ENCODE results near the gene THOC3. TPM values are rescaled to one million over a fixed set of nuclear protein-coding genes. Genes with fewer than 3 reads are reported as not detected.
"Not testable (repeated sequence)": the region's sequence is repeated elsewhere in the genome, so short reads cannot be mapped to it uniquely, and the experiment has no call there.

The THOC3 gene
- total RNA-seq, 3 donors from 2014 or later (not counting 1 experiment from before 2014, with no cell fraction given), result 14.3 to 21.0 (median 16.9) TPM

DNA sequence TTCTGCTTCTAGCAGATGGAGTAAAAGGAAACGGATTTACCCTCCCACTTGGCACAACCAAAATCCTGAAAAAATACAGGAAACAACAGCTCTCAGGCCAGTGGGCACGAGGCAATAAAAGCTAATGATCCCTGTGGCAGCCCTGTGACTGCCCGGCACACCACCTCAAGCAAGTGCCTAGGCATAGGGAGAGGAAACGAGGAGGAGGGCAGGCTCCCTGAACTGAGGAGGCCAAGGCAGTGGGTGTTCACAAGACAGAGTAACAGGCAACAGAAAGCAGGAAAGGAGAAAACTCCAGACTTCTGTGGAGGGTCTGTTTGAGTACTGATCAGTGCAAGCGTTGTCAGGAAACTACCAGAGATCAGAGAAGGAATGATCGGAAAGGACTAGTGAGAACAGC lies 29.9 kb upstream of the THOC3 start:
- H3K36me3 ChIP-seq (ENCODE audit: control insufficient read depth, insufficient read depth, low read length); intact Hi-C loops (cut with micrococcal nuclease); H3K4me3 Mint-ChIP-seq; H3K27ac ChIP-seq (ENCODE audit: low read length); H3K27me3 ChIP-seq (ENCODE audit: control insufficient read depth, insufficient read depth, low read length); H3K9me3 Mint-ChIP-seq; H3K36me3 Mint-ChIP-seq; ATAC-seq; H3K27me3 Mint-ChIP-seq (ENCODE audit: low read depth in 2 of 2); H3K9me3 ChIP-seq (ENCODE audit: control insufficient read depth, insufficient read depth, low read length); H3K4me1 Mint-ChIP-seq; DNase-seq; H3K4me3 ChIP-seq (ENCODE audit: low read length); H3K4me1 ChIP-seq (ENCODE audit: control insufficient read depth, insufficient read depth, low read length); H3K27ac Mint-ChIP-seq: not testable (repeated sequence)
- WGBS (ENCODE audit: insufficient coverage), result 50% methylated on average over 1 of the region's 6 CpGs

DNA sequence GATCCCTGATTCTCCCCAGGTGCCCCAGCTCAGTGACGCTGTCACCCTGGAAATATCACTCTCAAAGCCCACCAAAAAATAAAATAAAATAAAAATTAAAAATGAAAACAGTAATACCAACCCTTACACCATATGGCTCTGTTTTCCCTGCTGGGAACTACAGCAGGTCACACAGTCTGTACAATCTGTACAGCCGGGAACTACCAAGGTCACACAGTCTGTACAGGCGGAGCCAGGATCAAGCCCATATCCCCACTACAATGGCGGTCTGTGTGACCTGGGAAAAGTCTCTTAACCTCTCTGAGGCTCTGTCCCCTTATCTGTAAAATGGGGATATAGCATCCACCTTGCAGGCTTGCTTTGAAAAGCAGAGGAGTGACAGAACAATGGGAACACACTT lies 29.4 kb upstream of the THOC3 start:
- H3K9me3 Mint-ChIP-seq; H3K27ac Mint-ChIP-seq; H3K27me3 ChIP-seq (ENCODE audit: control insufficient read depth, insufficient read depth, low read length); DNase-seq; H3K36me3 Mint-ChIP-seq; H3K4me3 Mint-ChIP-seq; H3K4me3 ChIP-seq (ENCODE audit: low read length); H3K27ac ChIP-seq (ENCODE audit: low read length); H3K4me1 ChIP-seq (ENCODE audit: control insufficient read depth, insufficient read depth, low read length); intact Hi-C loops (cut with micrococcal nuclease); H3K9me3 ChIP-seq (ENCODE audit: control insufficient read depth, insufficient read depth, low read length); ATAC-seq; H3K4me1 Mint-ChIP-seq; H3K36me3 ChIP-seq (ENCODE audit: control insufficient read depth, insufficient read depth, low read length); H3K27me3 Mint-ChIP-seq (ENCODE audit: low read depth in 2 of 2): not testable (repeated sequence)
- no CpG with 5 or more reads among the region's 4 CpGs for WGBS (ENCODE audit: insufficient coverage)

DNA sequence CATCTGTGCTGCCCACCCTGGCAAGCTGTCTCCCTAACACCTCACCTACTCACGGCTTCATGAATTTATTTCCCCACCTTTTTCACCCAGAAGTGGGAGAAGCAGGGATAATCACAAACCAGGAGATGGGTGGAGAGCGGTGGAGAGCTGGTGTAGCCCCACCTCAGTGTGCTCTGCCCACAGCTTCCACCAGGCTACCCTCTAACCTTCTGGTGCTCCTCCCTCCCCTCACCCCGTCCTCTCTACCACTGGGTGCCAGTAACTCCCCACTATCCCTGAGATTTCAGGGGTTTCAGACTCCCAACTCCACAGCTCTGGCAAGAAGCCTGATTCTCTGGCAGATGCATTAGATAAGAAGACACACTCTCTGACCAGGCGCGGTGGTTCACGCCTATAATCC lies 28.7 kb upstream of the THOC3 start:
- H3K27me3 Mint-ChIP-seq (ENCODE audit: low read depth in 2 of 2); H3K36me3 ChIP-seq (ENCODE audit: control insufficient read depth, insufficient read depth, low read length); H3K9me3 Mint-ChIP-seq; intact Hi-C loops (cut with micrococcal nuclease); H3K4me1 ChIP-seq (ENCODE audit: control insufficient read depth, insufficient read depth, low read length); H3K9me3 ChIP-seq (ENCODE audit: control insufficient read depth, insufficient read depth, low read length); H3K27ac Mint-ChIP-seq; H3K4me3 ChIP-seq (ENCODE audit: low read length); H3K27ac ChIP-seq (ENCODE audit: low read length); ATAC-seq; DNase-seq; H3K27me3 ChIP-seq (ENCODE audit: control insufficient read depth, insufficient read depth, low read length); H3K4me3 Mint-ChIP-seq; H3K4me1 Mint-ChIP-seq; H3K36me3 Mint-ChIP-seq: not testable (repeated sequence)
- WGBS (ENCODE audit: insufficient coverage), result no CpG with 5 or more reads among the region's 6 CpGs

DNA sequence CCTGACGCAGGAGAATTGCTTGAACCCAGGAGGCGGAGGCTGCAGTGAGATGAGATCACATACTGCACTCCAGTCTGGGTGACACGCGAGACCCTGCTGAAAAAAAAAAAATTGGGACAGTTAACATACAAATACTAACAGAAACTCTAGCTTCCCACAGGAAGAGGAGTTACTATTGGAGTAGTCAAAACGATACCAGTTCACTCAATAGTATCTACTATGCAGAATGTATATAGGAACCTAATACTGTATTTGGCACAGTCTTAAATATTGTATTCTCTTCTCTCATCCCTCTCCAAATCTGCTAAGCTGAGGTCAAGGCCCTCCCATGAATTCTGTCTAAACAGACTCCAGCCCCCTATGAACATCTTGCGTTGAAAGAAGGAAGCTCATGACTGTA lies 27.4 kb upstream of the THOC3 start:
- H3K36me3 ChIP-seq (ENCODE audit: control insufficient read depth, insufficient read depth, low read length); H3K27ac Mint-ChIP-seq; H3K9me3 Mint-ChIP-seq; H3K27me3 Mint-ChIP-seq (ENCODE audit: low read depth in 2 of 2); H3K27ac ChIP-seq (ENCODE audit: low read length); H3K4me1 Mint-ChIP-seq; DNase-seq; H3K27me3 ChIP-seq (ENCODE audit: control insufficient read depth, insufficient read depth, low read length); H3K4me3 ChIP-seq (ENCODE audit: low read length); ATAC-seq; H3K9me3 ChIP-seq (ENCODE audit: control insufficient read depth, insufficient read depth, low read length); H3K36me3 Mint-ChIP-seq; H3K4me3 Mint-ChIP-seq; intact Hi-C loops (cut with micrococcal nuclease); H3K4me1 ChIP-seq (ENCODE audit: control insufficient read depth, insufficient read depth, low read length): not testable (repeated sequence)
- no CpG with 5 or more reads among the region's 6 CpGs for WGBS (ENCODE audit: insufficient coverage)

DNA sequence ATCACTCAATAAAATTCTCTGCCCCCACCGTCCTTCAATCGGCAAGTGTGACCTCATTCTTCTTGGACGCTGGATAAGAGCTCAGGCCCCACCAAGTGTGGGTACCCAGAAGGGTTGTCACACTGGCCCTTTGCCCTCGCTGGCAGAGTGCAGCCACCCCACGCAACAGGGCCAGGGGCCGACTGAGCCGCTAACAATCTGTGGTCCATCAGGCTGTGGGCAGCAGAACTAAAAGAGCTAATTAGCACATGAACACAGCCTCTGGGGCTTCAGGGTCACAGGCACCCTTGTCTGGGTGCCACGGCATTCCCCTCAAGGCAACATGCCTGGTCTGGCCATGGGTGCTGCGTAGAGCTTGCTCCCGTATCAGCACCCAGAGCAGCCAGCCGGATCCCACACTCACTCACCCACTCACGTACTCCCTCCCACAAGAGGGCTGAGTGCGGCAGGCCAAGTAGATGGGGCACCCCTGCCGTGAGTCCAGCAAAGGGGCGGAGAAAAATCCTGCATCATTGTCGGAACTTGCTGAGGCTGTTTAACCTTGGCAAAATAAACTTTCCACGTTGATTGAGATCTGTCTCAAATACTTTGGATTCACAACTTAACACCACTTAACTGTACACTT lies 11.4 kb upstream of the THOC3 start:
- H3K36me3 ChIP-seq (ENCODE audit: control insufficient read depth, insufficient read depth, low read length); H3K4me1 ChIP-seq (ENCODE audit: control insufficient read depth, insufficient read depth, low read length); intact Hi-C loops (cut with micrococcal nuclease); H3K4me3 ChIP-seq (ENCODE audit: low read length); H3K27me3 ChIP-seq (ENCODE audit: control insufficient read depth, insufficient read depth, low read length); H3K4me1 Mint-ChIP-seq; H3K9me3 ChIP-seq (ENCODE audit: control insufficient read depth, insufficient read depth, low read length); H3K9me3 Mint-ChIP-seq; DNase-seq; H3K27ac ChIP-seq (ENCODE audit: low read length); H3K27ac Mint-ChIP-seq; ATAC-seq; H3K27me3 Mint-ChIP-seq (ENCODE audit: low read depth in 2 of 2); H3K36me3 Mint-ChIP-seq; H3K4me3 Mint-ChIP-seq: not testable (repeated sequence)
- 100% methylated on average over 2 of the region's 17 CpGs for WGBS (ENCODE audit: insufficient coverage)

DNA sequence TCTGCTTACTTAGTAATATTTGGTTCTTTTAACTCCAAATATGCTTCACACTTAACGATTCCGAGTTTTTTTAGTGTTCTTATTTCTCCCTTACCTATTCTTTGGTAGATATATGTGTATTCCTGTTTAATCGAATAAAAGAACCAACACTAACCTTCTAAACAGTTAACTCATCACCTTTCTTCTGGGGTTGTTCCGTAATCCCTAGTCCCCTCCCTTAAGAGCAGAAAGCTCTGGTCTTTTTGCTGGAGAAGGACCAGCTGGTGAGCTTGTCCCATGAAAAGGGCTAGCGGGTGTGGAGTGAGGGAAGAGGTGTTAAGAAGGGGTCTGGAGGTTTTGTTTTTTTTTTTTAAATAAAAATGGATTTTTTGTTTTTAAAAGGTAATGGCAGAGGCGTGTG lies 266 bp upstream of the THOC3 start:
- H3K9me3 Mint-ChIP-seq; H3K9me3 ChIP-seq (ENCODE audit: control insufficient read depth, insufficient read depth, low read length); H3K4me1 ChIP-seq (ENCODE audit: control insufficient read depth, insufficient read depth, low read length); H3K27me3 ChIP-seq (ENCODE audit: control insufficient read depth, insufficient read depth, low read length); DNase-seq; intact Hi-C loops (cut with micrococcal nuclease); H3K27ac ChIP-seq (ENCODE audit: low read length); H3K4me1 Mint-ChIP-seq; H3K27me3 Mint-ChIP-seq (ENCODE audit: low read depth in 2 of 2); H3K36me3 Mint-ChIP-seq; H3K36me3 ChIP-seq (ENCODE audit: control insufficient read depth, insufficient read depth, low read length): not testable (repeated sequence)
- peak; percentile 3 to 14 (median 13) for ATAC-seq
- peak overlapping the region; percentile 13 for H3K4me3 Mint-ChIP-seq
- H3K27ac Mint-ChIP-seq, result peak overlapping the region in 1 of 2 donors; percentile 80
- 60% methylated on average over 1 of the region's 6 CpGs for WGBS (ENCODE audit: insufficient coverage)
- H3K4me3 ChIP-seq (ENCODE audit: low read length), result peak overlapping the region; percentile 18

DNA sequence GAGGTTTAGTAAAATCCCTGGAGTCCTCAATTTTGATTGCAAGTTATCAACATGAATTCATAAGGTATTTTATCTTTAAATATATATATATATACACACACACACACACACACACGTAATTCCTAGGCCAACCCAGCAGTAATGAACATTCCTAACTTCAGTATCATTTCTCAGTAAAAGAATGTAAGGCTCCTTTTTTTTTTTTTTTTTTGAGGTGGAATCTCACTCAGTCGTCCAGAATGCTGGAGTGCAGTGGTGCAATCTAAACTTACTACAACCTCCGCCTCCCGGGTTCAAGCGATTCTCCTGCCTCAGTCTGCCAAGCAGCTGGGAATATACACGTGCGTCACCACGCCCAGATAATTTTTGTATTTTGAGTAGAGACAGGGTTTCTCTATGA lies 5.8 kb downstream of the THOC3 start:
- H3K27me3 Mint-ChIP-seq (ENCODE audit: low read depth in 2 of 2); H3K4me1 ChIP-seq (ENCODE audit: control insufficient read depth, insufficient read depth, low read length); H3K36me3 ChIP-seq (ENCODE audit: control insufficient read depth, insufficient read depth, low read length); H3K4me3 Mint-ChIP-seq; DNase-seq; H3K4me3 ChIP-seq (ENCODE audit: low read length); H3K9me3 ChIP-seq (ENCODE audit: control insufficient read depth, insufficient read depth, low read length); H3K27ac ChIP-seq (ENCODE audit: low read length); H3K36me3 Mint-ChIP-seq; H3K4me1 Mint-ChIP-seq; H3K27me3 ChIP-seq (ENCODE audit: control insufficient read depth, insufficient read depth, low read length); intact Hi-C loops (cut with micrococcal nuclease); H3K27ac Mint-ChIP-seq; H3K9me3 Mint-ChIP-seq; ATAC-seq: not testable (repeated sequence)
- no CpG with 5 or more reads among the region's 8 CpGs for WGBS (ENCODE audit: insufficient coverage)

DNA sequence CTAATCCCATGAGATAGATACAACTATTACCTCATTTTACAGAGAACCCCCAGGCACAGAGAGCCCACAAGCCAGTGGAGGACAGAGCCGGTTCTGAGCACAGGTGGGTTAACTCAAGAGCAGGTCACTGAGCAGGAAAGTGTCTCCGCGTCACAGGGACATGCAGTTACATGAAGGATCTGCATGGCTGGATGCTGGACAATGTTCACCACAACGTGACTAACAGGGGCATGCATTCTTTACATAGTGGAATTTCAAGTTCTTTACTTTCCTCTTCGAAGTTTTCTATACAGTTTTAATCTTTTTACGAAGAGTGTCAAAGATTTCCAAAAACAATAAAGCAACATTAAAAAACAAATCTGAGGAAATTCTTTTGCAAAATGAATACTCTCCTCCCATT lies 7.9 kb downstream of the THOC3 start:
- H3K27ac Mint-ChIP-seq; H3K27me3 ChIP-seq (ENCODE audit: control insufficient read depth, insufficient read depth, low read length); ATAC-seq; H3K27me3 Mint-ChIP-seq (ENCODE audit: low read depth in 2 of 2); H3K36me3 Mint-ChIP-seq; DNase-seq; intact Hi-C loops (cut with micrococcal nuclease); H3K4me1 Mint-ChIP-seq; H3K9me3 ChIP-seq (ENCODE audit: control insufficient read depth, insufficient read depth, low read length); H3K4me3 ChIP-seq (ENCODE audit: low read length); H3K4me1 ChIP-seq (ENCODE audit: control insufficient read depth, insufficient read depth, low read length); H3K36me3 ChIP-seq (ENCODE audit: control insufficient read depth, insufficient read depth, low read length); H3K27ac ChIP-seq (ENCODE audit: low read length); H3K4me3 Mint-ChIP-seq; H3K9me3 Mint-ChIP-seq: not testable (repeated sequence)
- WGBS (ENCODE audit: insufficient coverage), result 100% methylated on average over 1 of the region's 6 CpGs

Data from natural killer cell (primary cell).